Ectodermal cell (in vitro differentiated cells): ENCODE results near the gene SALL3.
A peak's percentile ranks its signal among the peaks of the same experiment; 100 is the strongest.

ENCODE experiments used
- H3K27ac ChIP-seq: 2 replicates; pipeline ENCODE4 v1.7.0; 2013; ENCODE audit warnings: mild to moderate bottlenecking, low read depth, low read length; ENCODE audit not compliant: insufficient read depth, poor library complexity, severe bottlenecking
- H3K27me3 ChIP-seq: 2 replicates; pipeline ENCODE4 v1.7.0; 2013; ENCODE audit warnings: mild to moderate bottlenecking, low read length; ENCODE audit not compliant: insufficient read depth, control insufficient read depth, poor library complexity, severe bottlenecking
- H3K36me3 ChIP-seq: one replicate; pipeline ENCODE4 v1.7.0; 2013; ENCODE audit warnings: low read length; ENCODE audit not compliant: control insufficient read depth, insufficient read depth
- H3K4me1 ChIP-seq: one replicate; pipeline ENCODE4 v1.7.0; 2013; ENCODE audit warnings: low read length; ENCODE audit not compliant: control insufficient read depth, insufficient read depth
- H3K4me3 ChIP-seq: 2 replicates; pipeline ENCODE4 v1.7.0; 2013; ENCODE audit warnings: low read depth, low read length, control low read depth; ENCODE audit not compliant: insufficient read depth
- H3K9me3 ChIP-seq: 2 replicates; pipeline ENCODE4 v1.7.0; 2013; ENCODE audit warnings: mild to moderate bottlenecking, low read length, moderate library complexity; ENCODE audit not compliant: control insufficient read depth
- WGBS, 2 experiments: methylation state at CpG; one replicate each; pipeline ENCODE4 v1.1.7; 2013; ENCODE audit warnings: missing lambda C conversion rate in 2 of 2; 5-methylcytosine and 5-hydroxymethylcytosine counted together

SALL3 gene

GRCh38 chr18:78972930-78973331 is 6.7 kb upstream of the SALL3 start:
- H3K4me3 ChIP-seq: peak overlapping the region; percentile 9
- peaks cover 74% of the 10 kb centered on the region for H3K27me3 ChIP-seq
- H3K36me3 ChIP-seq: no peaks in the 10 kb centered on the region
- H3K9me3 ChIP-seq: no peaks in the 10 kb centered on the region
- H3K4me1 ChIP-seq: peaks cover 21% of the 10 kb centered on the region
- no peak overlapping the region for H3K27ac ChIP-seq
- WGBS, 2 experiments: 5% methylated on average over 31 of the region's 31 CpGs

GRCh38 chr18:78973357-78974083 is 6.1 kb upstream of the SALL3 start:
- no peaks in the 10 kb centered on the region for H3K36me3 ChIP-seq
- 3 to 4% methylated on average over 82 of the region's 82 CpGs for WGBS, 2 experiments
- no peak overlapping the region for H3K27ac ChIP-seq
- H3K27me3 ChIP-seq: peaks cover 80% of the 10 kb centered on the region
- H3K4me3 ChIP-seq: peak overlapping the region; percentile 32
- no peaks in the 10 kb centered on the region for H3K9me3 ChIP-seq
- peaks cover 21% of the 10 kb centered on the region for H3K4me1 ChIP-seq

GRCh38 chr18:78974115-78974761 is 5.4 kb upstream of the SALL3 start:
- 1% methylated on average over 77 of the region's 77 CpGs for WGBS, 2 experiments
- no peaks in the 10 kb centered on the region for H3K9me3 ChIP-seq
- peak overlapping the region; percentile 32 for H3K4me3 ChIP-seq
- H3K36me3 ChIP-seq: no peaks in the 10 kb centered on the region
- peaks cover 87% of the 10 kb centered on the region for H3K27me3 ChIP-seq
- peaks cover 21% of the 10 kb centered on the region for H3K4me1 ChIP-seq
- no peak overlapping the region for H3K27ac ChIP-seq

GRCh38 chr18:78975292-78975691 is 4.3 kb upstream of the SALL3 start:
- Histone ChIP-seq H3K36me3 (no peaks in the 10 kb centered on the region), H3K27ac (no peak overlapping the region), H3K4me3 (no peak overlapping the region), H3K9me3 (no peaks in the 10 kb centered on the region), H3K27me3 (peaks cover 92% of the 10 kb centered on the region), H3K4me1 (peaks cover 21% of the 10 kb centered on the region)
- WGBS, 2 experiments: 14 to 15% methylated on average over 10 of the region's 10 CpGs

GRCh38 chr18:78975699-78976335 is 3.8 kb upstream of the SALL3 start:
- Histone ChIP-seq H3K27me3 (peaks cover 94% of the 10 kb centered on the region), H3K4me3 (no peak overlapping the region), H3K27ac (no peak overlapping the region), H3K9me3 (no peaks in the 10 kb centered on the region), H3K36me3 (no peaks in the 10 kb centered on the region), H3K4me1 (peaks cover 21% of the 10 kb centered on the region)
- 19 to 33% methylated on average over 3 to 4 of the region's 4 CpGs for WGBS, 2 experiments

- Histone ChIP-seq H3K27ac (no peak overlapping the region), H3K36me3 (no peaks in the 10 kb centered on the region), H3K4me1 (peaks cover 22% of the 10 kb centered on the region), H3K4me3 (peak overlapping the region; percentile 7), H3K27me3 (peaks cover 94% of the 10 kb centered on the region), H3K9me3 (no peaks in the 10 kb centered on the region)
- WGBS, 2 experiments: 3% methylated on average over 51 of the region's 51 CpGs
Observed at GRCh38 chr18:78976765-78977636, 2.6 kb upstream of the SALL3 start.

- Histone ChIP-seq H3K27me3 (peaks cover 94% of the 10 kb centered on the region), H3K4me1 (peaks cover 28% of the 10 kb centered on the region), H3K4me3 (peak overlapping the region; percentile 7)
Observed at GRCh38 chr18:78977637-78978348, 1.8 kb upstream of the SALL3 start.

GRCh38 chr18:78978349-78979055 is 1.1 kb upstream of the SALL3 start:
- WGBS, 2 experiments: 0 to 1% methylated on average over 80 of the region's 80 CpGs
- H3K4me3 ChIP-seq: peak overlapping the region; percentile 34
- peaks cover 94% of the 10 kb centered on the region for H3K27me3 ChIP-seq
- no peak overlapping the region for H3K27ac ChIP-seq
- H3K9me3 ChIP-seq: no peaks in the 10 kb centered on the region
- H3K36me3 ChIP-seq: no peaks in the 10 kb centered on the region
- peaks cover 25% of the 10 kb centered on the region for H3K4me1 ChIP-seq

More at GRCh38 chr18:78977637-78978348, 1.8 kb upstream of the SALL3 start:
- 0 to 1% methylated on average over 32 to 34 of the region's 34 CpGs for WGBS, 2 experiments
- H3K9me3 ChIP-seq: no peaks in the 10 kb centered on the region
- no peaks in the 10 kb centered on the region for H3K36me3 ChIP-seq
- H3K27ac ChIP-seq: no peak overlapping the region
